MM.1S (cell line): ENCODE data around the gene ST8SIA2.

Experiments
- DNase-seq: peaks from one replicate; pipeline ENCODE4 v3.0.0-alpha.2; 2015
- H2AFZ ChIP-seq: fragments of 300-600 bp; sonication (generic); 2 replicates; pipeline ENCODE4 v1.6.0; 2016; ENCODE audit warnings: antibody characterized with exemption, low read length
- H3F3A ChIP-seq: fragments of 300-600 bp; sonication (generic); 2 replicates; pipeline ENCODE4 v1.6.1; 2016; ENCODE audit warnings: mild to moderate bottlenecking, antibody characterized with exemption, low read length, moderate library complexity, mixed read lengths; ENCODE audit not compliant: insufficient read depth
- H3K27ac ChIP-seq: fragments of 300-600 bp; sonication (generic); 2 replicates; pipeline ENCODE4 v1.5.1; 2016; ENCODE audit warnings: mild to moderate bottlenecking, low read length
- H3K27me3 ChIP-seq: fragments of 300-600 bp; sonication (generic); replicated peaks from 2 replicates; pipeline ENCODE4 v1.6.0; 2016; ENCODE audit warnings: low read length; ENCODE audit not compliant: insufficient read depth
- H3K36me3 ChIP-seq: fragments of 300-600 bp; sonication (generic); replicated peaks from 2 replicates; pipeline ENCODE4 v1.6.1; 2016; ENCODE audit warnings: mild to moderate bottlenecking, low read length, mixed read lengths; ENCODE audit not compliant: insufficient read depth
- H3K4me1 ChIP-seq: fragments of 300-600 bp; sonication (generic); 2 replicates; pipeline ENCODE4 v1.6.1; 2016; ENCODE audit warnings: low read length, mixed read lengths
- H3K4me2 ChIP-seq: fragments of 300-600 bp; sonication (generic); 2 replicates; pipeline ENCODE4 v1.6.0; 2016; ENCODE audit warnings: low read depth, low read length
- H3K4me3 ChIP-seq: fragments of 300-600 bp; sonication (generic); 2 replicates; pipeline ENCODE4 v1.5.1; 2016; ENCODE audit warnings: low read length, mixed read lengths
- H3K79me2 ChIP-seq: fragments of 300-600 bp; sonication (generic); 2 replicates; pipeline ENCODE4 v1.6.1; 2016; ENCODE audit warnings: mixed run types, low read length, mixed read lengths
- H3K9ac ChIP-seq: fragments of 300-600 bp; sonication (generic); 2 replicates; pipeline ENCODE4 v1.6.1; 2016; ENCODE audit warnings: low read length, mixed read lengths
- H3K9me2 ChIP-seq: fragments of 300-600 bp; sonication (generic); replicated peaks from 2 replicates; pipeline ENCODE4 v1.6.1; 2016; ENCODE audit warnings: mild to moderate bottlenecking, low read length, mixed read lengths; ENCODE audit not compliant: insufficient read depth
- H3K9me3 ChIP-seq: fragments of 300-600 bp; sonication (generic); replicated peaks from 2 replicates; pipeline ENCODE4 v1.6.1; 2016; ENCODE audit warnings: mild to moderate bottlenecking, low read length, mixed read lengths; ENCODE audit not compliant: insufficient read depth
- H4K20me1 ChIP-seq: fragments of 300-600 bp; sonication (generic); 2 replicates; pipeline ENCODE4 v1.6.1; 2016; ENCODE audit warnings: mild to moderate bottlenecking, low read length, moderate library complexity, mixed read lengths; ENCODE audit not compliant: insufficient read depth
- CTCF ChIP-seq: fragments of 300-600 bp; sonication (generic); IDR thresholded peaks from 2 replicates; pipeline ENCODE4 v1.5.1; 2016; ENCODE audit warnings: antibody characterized with exemption, low read length, mixed read lengths
- EZH2 ChIP-seq: fragments of 300-600 bp; sonication (generic); optimal IDR thresholded peaks from 2 replicates; pipeline ENCODE3; 2017; ENCODE audit warnings: low read depth, mild to moderate bottlenecking, antibody characterized with exemption, low read length, mixed read lengths
- EZH2phosphoT487 ChIP-seq: fragments of 300-600 bp; sonication (generic); IDR thresholded peaks from 2 replicates; pipeline ENCODE4 v1.6.1; 2018; ENCODE audit warnings: antibody characterized with exemption, low read length

ST8SIA2 gene

DNA sequence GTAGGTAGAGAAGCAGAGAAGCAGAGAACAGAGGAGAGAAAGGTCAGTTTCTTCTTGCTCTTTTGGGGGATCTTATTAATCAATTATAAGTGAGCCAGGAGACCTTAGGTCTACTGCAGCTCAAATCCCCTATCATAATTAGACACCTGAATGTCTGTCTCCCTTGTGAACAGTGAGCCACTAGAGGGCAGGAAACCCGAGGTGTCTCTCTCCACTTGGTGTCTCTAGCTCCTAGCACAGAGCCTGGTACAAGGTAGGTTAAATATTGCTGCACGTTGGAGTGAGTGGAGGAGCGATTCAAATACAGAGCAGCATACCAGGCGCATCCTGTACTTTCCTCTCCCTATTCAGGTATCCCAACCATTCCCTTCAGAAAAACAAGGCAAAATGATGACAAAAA is 2.0 kb upstream of the ST8SIA2 start:
- peak; percentile 72 for TF ChIP-seq CTCF
- no peak for TF ChIP-seq EZH2
- peaks cover 5% of the 10 kb centered on the region; the same call in 1 of the 2 replicates for H3F3A ChIP-seq
- H3K9me2 ChIP-seq, result no peaks in the 10 kb centered on the region
- peaks cover 12% of the 10 kb centered on the region for H3K4me1 ChIP-seq
- H3K9ac ChIP-seq, result no peak overlapping the region
- no peaks in the 10 kb centered on the region for H4K20me1 ChIP-seq
- H3K4me3 ChIP-seq, result no peak overlapping the region
- H3K27me3 ChIP-seq, result no peaks in the 10 kb centered on the region
- peak; percentile 75 for DNase-seq
- H3K36me3 ChIP-seq, result no peaks in the 10 kb centered on the region
- H2AFZ ChIP-seq, result no peak overlapping the region
- no peaks in the 10 kb centered on the region for H3K9me3 ChIP-seq
- no peak overlapping the region for H3K27ac ChIP-seq
- peaks cover 10% of the 10 kb centered on the region for H3K79me2 ChIP-seq
- no peak overlapping the region for H3K4me2 ChIP-seq

DNA sequence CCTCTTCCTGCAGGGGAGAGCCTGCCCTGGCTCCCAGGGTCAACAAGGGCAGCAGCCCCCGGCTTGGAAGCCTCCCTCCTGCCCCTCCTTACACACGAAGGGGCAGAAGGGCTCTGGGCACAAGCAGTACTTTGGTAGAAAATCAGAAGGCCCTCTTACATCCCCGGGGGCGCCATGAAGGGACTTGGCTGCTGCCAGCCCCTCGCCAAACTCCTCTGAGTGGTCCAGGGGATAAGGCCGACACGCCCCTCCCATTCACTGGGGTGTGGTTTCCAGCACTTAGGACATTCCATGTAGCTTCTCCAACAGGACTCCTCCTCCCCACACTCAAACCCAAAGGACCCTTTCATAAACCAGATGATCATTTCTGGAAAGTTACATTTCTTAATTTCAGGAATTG is 1.2 kb upstream of the ST8SIA2 start:
- Histone ChIP-seq H3K4me2 (0 out of 2 replicates have a peak overlapping the region, but pooled peaks have one; percentile 88), H3K9ac (no peak overlapping the region)

DNA sequence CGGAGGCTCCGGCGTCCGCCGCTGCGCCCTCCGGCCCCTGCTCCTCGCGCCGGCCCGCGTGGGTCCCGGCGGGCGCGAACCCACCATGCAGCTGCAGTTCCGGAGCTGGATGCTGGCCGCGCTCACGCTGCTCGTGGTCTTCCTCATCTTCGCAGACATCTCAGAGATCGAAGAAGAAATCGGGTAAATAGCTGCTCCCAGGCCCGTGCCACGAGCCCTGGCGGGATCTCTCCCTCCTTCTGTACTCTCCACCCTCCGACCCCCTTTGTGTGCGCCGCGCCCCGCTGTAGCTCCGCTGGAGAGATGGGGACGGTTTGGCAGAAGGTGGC is 263 bp downstream of the ST8SIA2 start:
- no peak for DNase-seq
- H4K20me1 ChIP-seq, result no peaks in the 10 kb centered on the region
- no peaks in the 10 kb centered on the region for H3K9me3 ChIP-seq
- H3K4me2 ChIP-seq, result peak overlapping the region; percentile 72
- H3K27ac ChIP-seq, result peak overlapping the region; percentile 28; the same call in 1 of the 2 replicates
- peaks cover 12% of the 10 kb centered on the region for H3K4me1 ChIP-seq
- H3K36me3 ChIP-seq, result no peaks in the 10 kb centered on the region
- H3K27me3 ChIP-seq, result no peaks in the 10 kb centered on the region
- peaks cover 5% of the 10 kb centered on the region; the same call in 1 of the 2 replicates for H3F3A ChIP-seq
- H3K79me2 ChIP-seq, result peaks cover 15% of the 10 kb centered on the region
- peak overlapping the region; percentile 83 for H3K4me3 ChIP-seq
- no peak for TF ChIP-seq EZH2
- TF ChIP-seq EZH2phosphoT487, result no peak
- no peak for TF ChIP-seq CTCF
- H2AFZ ChIP-seq, result peak overlapping the region; percentile 84
- H3K9ac ChIP-seq, result peak overlapping the region; percentile 47
- H3K9me2 ChIP-seq, result no peaks in the 10 kb centered on the region

More for the DNA sequence above, 1.2 kb upstream of the ST8SIA2 start:
- peaks cover 12% of the 10 kb centered on the region for H3K4me1 ChIP-seq
- H3K27me3 ChIP-seq, result no peaks in the 10 kb centered on the region
- TF ChIP-seq EZH2 (no peak), EZH2phosphoT487 (no peak), CTCF (no peak)
- H2AFZ ChIP-seq, result no peak overlapping the region
- peaks cover 5% of the 10 kb centered on the region; the same call in 1 of the 2 replicates for H3F3A ChIP-seq
- H3K9me3 ChIP-seq, result no peaks in the 10 kb centered on the region
- no peak overlapping the region for H3K4me3 ChIP-seq
- H3K9me2 ChIP-seq, result no peaks in the 10 kb centered on the region
- H4K20me1 ChIP-seq, result no peaks in the 10 kb centered on the region
- no peak overlapping the region; the same call in 1 of the 2 replicates for H3K27ac ChIP-seq
- H3K36me3 ChIP-seq, result no peaks in the 10 kb centered on the region
- DNase-seq, result no peak
- H3K79me2 ChIP-seq, result peaks cover 14% of the 10 kb centered on the region
